Measurements from ENCODE around the gene RGS6.

DNA sequence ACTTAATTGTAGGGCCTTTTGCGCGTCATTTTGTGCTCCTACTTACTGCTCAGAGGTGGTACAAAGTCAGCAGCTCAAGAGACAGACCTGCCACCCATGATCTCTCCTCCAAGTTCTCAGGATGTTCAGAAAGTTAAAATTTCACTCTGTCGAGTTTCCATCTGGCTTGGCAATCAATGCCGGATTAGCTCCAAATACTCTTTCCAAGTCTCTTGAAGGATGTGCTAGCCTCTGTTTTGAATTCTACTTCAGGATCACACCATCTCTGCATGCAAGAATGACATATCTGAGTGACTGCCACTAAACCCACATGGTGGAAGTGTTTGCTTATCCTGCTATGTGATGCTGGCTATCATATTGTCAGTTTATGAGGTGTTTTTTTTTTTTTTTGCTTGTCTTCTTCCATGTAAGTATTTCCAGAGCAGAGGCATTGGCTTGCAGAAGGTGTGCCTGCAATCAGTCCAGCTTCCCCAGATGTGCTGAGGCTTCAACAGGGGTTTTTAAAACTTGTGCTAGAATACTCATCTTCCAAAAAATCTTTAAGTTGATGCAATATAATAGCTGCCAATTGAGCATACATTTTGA, 125.6 kb downstream of the RGS6 start:
- TF ChIP-seq, protein P1, sequence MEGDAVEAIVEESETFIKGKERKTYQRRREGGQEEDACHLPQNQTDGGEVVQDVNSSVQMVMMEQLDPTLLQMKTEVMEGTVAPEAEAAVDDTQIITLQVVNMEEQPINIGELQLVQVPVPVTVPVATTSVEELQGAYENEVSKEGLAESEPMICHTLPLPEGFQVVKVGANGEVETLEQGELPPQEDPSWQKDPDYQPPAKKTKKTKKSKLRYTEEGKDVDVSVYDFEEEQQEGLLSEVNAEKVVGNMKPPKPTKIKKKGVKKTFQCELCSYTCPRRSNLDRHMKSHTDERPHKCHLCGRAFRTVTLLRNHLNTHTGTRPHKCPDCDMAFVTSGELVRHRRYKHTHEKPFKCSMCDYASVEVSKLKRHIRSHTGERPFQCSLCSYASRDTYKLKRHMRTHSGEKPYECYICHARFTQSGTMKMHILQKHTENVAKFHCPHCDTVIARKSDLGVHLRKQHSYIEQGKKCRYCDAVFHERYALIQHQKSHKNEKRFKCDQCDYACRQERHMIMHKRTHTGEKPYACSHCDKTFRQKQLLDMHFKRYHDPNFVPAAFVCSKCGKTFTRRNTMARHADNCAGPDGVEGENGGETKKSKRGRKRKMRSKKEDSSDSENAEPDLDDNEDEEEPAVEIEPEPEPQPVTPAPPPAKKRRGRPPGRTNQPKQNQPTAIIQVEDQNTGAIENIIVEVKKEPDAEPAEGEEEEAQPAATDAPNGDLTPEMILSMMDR (conservative IDR thresholded peaks at IDR 0.05; ENCODE audit: low read depth, low read length), result no peak
- TF ChIP-seq FOS (IDR thresholded peaks at IDR 0.05; ENCODE audit: low read depth, low read length) (no peak), RCOR1 (IDR thresholded peaks at IDR 0.05; ENCODE audit: insufficient replicate concordance, low read length) (no peak), POLR2A (IDR thresholded peaks at IDR 0.05; ENCODE audit: low read depth, low read length) (no peak), MAZ (IDR thresholded peaks at IDR 0.05; ENCODE audit: borderline replicate concordance, low read depth, low read length) (no peak)
